ENCODE results near the gene SUN5. TPM values are rescaled to one million over a fixed set of nuclear protein-coding genes. Genes with fewer than 3 reads are reported as not detected.
A peak's percentile ranks its signal among the peaks of the same experiment; 100 is the strongest.

SUN5 gene
- total RNA-seq, 2 experiments from 2014 or later, result not detected

DNA sequence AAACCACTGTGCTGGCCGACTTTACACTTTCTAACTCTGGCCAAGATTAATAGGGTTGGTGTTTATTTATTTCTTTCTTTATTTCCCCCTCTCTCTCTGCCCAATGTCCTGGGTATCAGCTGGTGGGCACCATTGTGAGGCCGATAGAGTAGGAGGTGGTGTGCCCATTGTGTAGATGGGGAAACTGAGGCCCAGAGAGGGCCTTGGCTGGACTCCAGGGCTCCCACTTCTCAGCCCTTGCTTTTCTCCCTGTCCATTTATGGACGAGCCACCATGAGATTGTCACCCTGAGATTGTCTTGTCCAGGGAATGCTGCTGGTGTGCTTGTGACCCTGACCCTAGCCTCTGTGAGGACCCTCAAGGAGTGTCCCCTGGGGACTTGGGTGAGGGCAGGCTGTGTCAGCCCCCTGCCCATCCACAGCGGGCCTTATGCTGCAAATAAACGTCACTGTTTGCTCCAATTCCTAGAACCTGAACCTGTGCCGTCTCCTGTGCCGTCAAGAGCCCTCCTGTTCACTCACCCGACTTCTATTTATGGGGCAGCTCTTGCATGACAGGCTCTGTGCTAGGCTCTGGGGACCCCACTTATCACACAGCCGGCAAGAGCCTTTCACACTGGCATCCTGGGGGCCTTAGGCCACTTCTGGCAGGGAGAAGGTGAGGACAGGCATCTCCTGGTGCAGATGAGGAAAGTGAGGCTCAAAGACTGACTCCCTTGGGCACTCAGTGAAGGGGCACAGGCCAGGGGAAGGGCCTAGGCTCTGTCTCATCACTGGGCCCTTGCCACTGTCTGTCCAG lies 24.8 kb downstream of the SUN5 start:
- ChIA-PET CTCF (no interaction called here), POLR2A (no interaction called here)
- no peak overlapping the region for H3K4me3 Mint-ChIP-seq
- TF ChIP-seq, protein P1, sequence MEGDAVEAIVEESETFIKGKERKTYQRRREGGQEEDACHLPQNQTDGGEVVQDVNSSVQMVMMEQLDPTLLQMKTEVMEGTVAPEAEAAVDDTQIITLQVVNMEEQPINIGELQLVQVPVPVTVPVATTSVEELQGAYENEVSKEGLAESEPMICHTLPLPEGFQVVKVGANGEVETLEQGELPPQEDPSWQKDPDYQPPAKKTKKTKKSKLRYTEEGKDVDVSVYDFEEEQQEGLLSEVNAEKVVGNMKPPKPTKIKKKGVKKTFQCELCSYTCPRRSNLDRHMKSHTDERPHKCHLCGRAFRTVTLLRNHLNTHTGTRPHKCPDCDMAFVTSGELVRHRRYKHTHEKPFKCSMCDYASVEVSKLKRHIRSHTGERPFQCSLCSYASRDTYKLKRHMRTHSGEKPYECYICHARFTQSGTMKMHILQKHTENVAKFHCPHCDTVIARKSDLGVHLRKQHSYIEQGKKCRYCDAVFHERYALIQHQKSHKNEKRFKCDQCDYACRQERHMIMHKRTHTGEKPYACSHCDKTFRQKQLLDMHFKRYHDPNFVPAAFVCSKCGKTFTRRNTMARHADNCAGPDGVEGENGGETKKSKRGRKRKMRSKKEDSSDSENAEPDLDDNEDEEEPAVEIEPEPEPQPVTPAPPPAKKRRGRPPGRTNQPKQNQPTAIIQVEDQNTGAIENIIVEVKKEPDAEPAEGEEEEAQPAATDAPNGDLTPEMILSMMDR (IDR thresholded peaks at IDR 0.05), result no peak
- Histone ChIP-seq H3K4me1 (ENCODE audit: insufficient read depth, low read length) (peaks cover 46% of the 10 kb centered on the region), H3K4me3 (ENCODE audit: low read length) (no peak overlapping the region), H3K27me3 (ENCODE audit: control insufficient read depth in 1 of 2, insufficient read depth in 2 of 2, low read length in 2 of 2) (no peaks in the 10 kb centered on the region), H3K27ac (ENCODE audit: low read depth in 1 of 2, low read length in 2 of 2) (no peak overlapping the region), H3K36me3 (ENCODE audit: insufficient read depth, low read length) (no peaks in the 10 kb centered on the region), H3K9me3 (ENCODE audit: control insufficient read depth in 1 of 2, insufficient read depth in 1 of 2, low read length in 2 of 2) (peaks cover 16 to 34% of the 10 kb centered on the region in 2 experiments)
- DNase-seq (peak in 1 of 14 experiments; percentile 27), ATAC-seq (ENCODE audit: poor library complexity) (no peak)
- intact Hi-C loops (cut with DNase I, micrococcal nuclease), result no loop called here
- peak overlapping the region; percentile 21 for H3K27ac Mint-ChIP-seq
- H3K9me3 Mint-ChIP-seq, result peaks cover 3% of the 10 kb centered on the region
- peaks cover 44% of the 10 kb centered on the region for H3K4me1 Mint-ChIP-seq (ENCODE audit: low read depth)
- no peaks in the 10 kb centered on the region for H3K27me3 Mint-ChIP-seq
- H3K36me3 Mint-ChIP-seq (ENCODE audit: low read depth), result peaks cover 5% of the 10 kb centered on the region

DNA sequence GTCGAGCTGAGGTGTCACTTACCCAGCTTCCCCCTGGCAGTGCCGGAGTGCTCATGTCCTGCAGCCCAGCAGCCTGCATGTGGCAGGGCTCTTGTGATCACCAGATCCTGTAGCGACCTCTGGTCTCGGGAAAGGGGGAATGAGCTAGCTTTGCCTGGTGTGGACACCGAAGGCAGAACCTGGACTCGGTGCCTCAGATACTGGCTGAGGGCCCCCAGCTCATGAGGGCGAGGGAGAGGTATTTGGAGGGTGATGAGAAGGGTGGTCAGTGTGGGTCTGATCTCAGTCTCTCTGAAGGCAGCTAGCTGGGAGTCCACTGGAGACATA lies 26.3 kb downstream of the SUN5 start:
- Mint-ChIP-seq H3K9me3 (peaks cover 3% of the 10 kb centered on the region), H3K4me1 (ENCODE audit: low read depth) (peaks cover 32% of the 10 kb centered on the region), H3K4me3 (no peak overlapping the region), H3K36me3 (ENCODE audit: low read depth) (peaks cover 5% of the 10 kb centered on the region), H3K27me3 (no peaks in the 10 kb centered on the region), H3K27ac (no peak overlapping the region)
- Histone ChIP-seq H3K27me3 (ENCODE audit: control insufficient read depth in 1 of 2, insufficient read depth in 2 of 2, low read length in 2 of 2) (no peaks in the 10 kb centered on the region), H3K27ac (ENCODE audit: low read depth in 1 of 2, low read length in 2 of 2) (no peak overlapping the region), H3K4me1 (ENCODE audit: insufficient read depth, low read length) (peaks cover 61% of the 10 kb centered on the region), H3K4me3 (ENCODE audit: low read length) (no peak overlapping the region), H3K9me3 (ENCODE audit: control insufficient read depth in 1 of 2, insufficient read depth in 1 of 2, low read length in 2 of 2) (peaks cover 16 to 34% of the 10 kb centered on the region in 2 experiments), H3K36me3 (ENCODE audit: insufficient read depth, low read length) (no peaks in the 10 kb centered on the region)
- DNase-seq (peak in 2 of 14 experiments; percentile 10 to 28), ATAC-seq (ENCODE audit: poor library complexity) (no peak)
- TF ChIP-seq, protein P1 (IDR thresholded peaks at IDR 0.05), result no peak
- intact Hi-C loops (cut with DNase I, micrococcal nuclease), result no loop called here
- ChIA-PET CTCF (interaction anchor here (1.8 kb wide), 1 partner anchor 32 kb away, joined by 5 read pairs; no protein-coding TSS in a partner anchor), POLR2A (no interaction called here)

GRCh38 chr20:32977281-32978008 lies 26.8 kb downstream of the SUN5 start:
- ChIA-PET POLR2A (interaction anchor here (1.5 kb wide), 1 partner anchor 10 kb away, joined by 3 read pairs; no protein-coding TSS in a partner anchor), CTCF (interaction anchor here (1.8 kb wide), 1 partner anchor 32 kb away, joined by 5 read pairs; no protein-coding TSS in a partner anchor)
- Histone ChIP-seq H3K27me3 (ENCODE audit: control insufficient read depth in 1 of 2, insufficient read depth in 2 of 2, low read length in 2 of 2) (no peaks in the 10 kb centered on the region), H3K36me3 (ENCODE audit: insufficient read depth, low read length) (no peaks in the 10 kb centered on the region), H3K9me3 (ENCODE audit: control insufficient read depth in 1 of 2, insufficient read depth in 1 of 2, low read length in 2 of 2) (peaks cover 16 to 34% of the 10 kb centered on the region in 2 experiments), H3K4me1 (ENCODE audit: insufficient read depth, low read length) (peaks cover 66% of the 10 kb centered on the region), H3K27ac (ENCODE audit: low read depth in 1 of 2, low read length in 2 of 2) (no peak overlapping the region), H3K4me3 (ENCODE audit: low read length) (no peak overlapping the region)
- no peak overlapping the region for H3K4me3 Mint-ChIP-seq
- peak in 1 of 14 experiments; percentile 29 for DNase-seq
- TF ChIP-seq, protein P1 (IDR thresholded peaks at IDR 0.05), result no peak
- ATAC-seq (ENCODE audit: poor library complexity), result no peak
- intact Hi-C loops (cut with DNase I, micrococcal nuclease), result no loop called here
- H3K27ac Mint-ChIP-seq, result no peak overlapping the region
- H3K27me3 Mint-ChIP-seq, result no peaks in the 10 kb centered on the region
- H3K9me3 Mint-ChIP-seq, result peaks cover 3% of the 10 kb centered on the region
- peaks cover 5% of the 10 kb centered on the region for H3K36me3 Mint-ChIP-seq (ENCODE audit: low read depth)
- peaks cover 27% of the 10 kb centered on the region for H3K4me1 Mint-ChIP-seq (ENCODE audit: low read depth)

Data from CD4-positive, alpha-beta T cell (primary cell).